Jurkat, Clone E6-1 (cell line): ENCODE results near the gene PCDHB6.
"Not testable (repeated sequence)": the region's sequence is repeated elsewhere in the genome, so short reads cannot be mapped to it uniquely, and the experiment has no call there.

Experiments
- DNase-seq: peaks from one replicate; pipeline ENCODE4 v3.0.0-alpha.2; 2011; ENCODE audit warnings: low read depth, low spot score
- H3K4me3 ChIP-seq: 2 replicates; pipeline ENCODE4 v1.5.1; 2011; ENCODE audit warnings: mild to moderate bottlenecking, low read length, control low read depth, moderate library complexity

PCDHB6 gene

DNA sequence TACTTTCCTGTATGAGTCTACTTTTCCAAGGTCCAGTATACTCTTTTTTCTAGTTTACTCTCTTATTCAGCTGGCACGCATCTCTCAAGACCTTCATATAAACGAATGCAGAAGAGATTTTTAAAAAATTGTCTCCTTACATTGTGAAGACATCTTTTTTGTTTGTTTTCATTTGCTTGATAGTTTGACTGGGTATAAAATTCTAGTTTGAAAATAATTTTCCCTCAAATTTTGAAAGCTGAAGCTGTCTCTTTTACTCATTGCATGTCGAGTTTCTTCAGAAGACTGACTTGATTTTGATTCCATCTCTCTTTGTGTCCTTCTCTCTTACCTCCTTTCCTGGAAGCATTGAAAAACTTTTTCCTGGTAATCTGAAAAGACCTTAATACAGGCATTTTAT is 46.5 kb downstream of the PCDHB6 start:
- DNase-seq, result no peak
- no peak overlapping the region for H3K4me3 ChIP-seq

DNA sequence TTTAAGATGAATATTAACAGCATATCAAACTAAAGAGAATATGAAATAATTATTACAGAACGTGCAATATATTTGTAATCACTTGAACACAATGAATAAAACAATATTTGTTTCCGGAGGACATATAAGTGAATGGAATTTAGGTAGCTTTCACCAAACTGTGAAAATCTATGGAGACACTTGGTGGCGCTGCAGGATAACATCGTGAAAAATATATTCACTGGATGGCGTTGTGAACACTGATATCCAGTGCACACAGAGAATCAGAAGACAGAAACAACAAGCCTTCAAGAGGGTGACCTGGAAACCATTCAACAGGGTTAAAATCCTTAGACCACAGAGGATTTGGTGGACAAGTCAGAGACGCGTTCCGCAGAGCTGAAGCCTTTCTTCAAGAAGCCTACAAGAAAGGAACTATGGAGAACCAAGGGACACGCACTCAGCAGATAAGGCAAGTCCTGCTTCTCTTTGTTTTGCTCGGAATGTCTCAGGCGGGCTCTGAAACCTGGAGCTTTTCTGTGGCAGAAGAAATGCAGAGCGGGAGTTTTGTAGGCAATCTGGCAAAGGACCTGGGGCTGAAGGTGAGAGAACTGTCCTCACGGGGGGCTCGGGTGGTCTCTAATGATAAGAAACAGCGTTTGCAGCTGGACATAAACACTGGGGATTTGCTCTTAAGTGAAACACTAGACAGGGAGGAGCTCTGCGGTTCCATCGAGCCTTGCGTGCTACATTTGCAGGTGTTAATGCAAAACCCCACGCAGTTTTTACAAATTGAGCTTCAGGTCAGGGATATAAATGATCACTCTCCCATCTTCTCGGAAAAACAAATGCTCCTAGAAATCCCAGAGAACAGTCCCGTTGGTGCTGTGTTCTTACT is 49.7 kb downstream of the PCDHB6 start, which contains the start of gene PCDHB11:
Gene PCDHB11, plus strand, starts transcription at position 269 of the 877 bp plus-strand sequence. Its CDS starts 148 bp downstream, at position 417.
- no peak for DNase-seq
- no peak within 1 kb of the TSS for H3K4me3 ChIP-seq

DNA sequence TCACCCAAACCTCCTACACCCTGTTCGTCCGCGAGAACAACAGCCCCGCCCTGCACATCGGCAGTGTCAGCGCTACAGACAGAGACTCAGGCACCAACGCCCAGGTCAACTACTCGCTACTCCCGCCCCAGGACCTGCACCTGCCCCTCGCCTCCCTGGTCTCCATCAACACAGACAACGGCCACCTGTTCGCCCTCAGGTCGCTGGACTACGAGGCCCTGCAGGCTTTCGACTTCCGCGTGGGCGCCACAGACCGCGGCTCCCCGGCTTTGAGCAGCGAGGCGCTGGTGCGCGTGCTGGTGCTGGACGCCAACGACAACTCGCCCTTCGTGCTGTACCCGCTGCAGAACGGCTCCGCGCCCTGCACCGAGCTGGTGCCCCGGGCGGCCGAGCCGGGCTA is 51.3 kb downstream of the PCDHB6 start:
- not testable (repeated sequence) for H3K4me3 ChIP-seq, DNase-seq

DNA sequence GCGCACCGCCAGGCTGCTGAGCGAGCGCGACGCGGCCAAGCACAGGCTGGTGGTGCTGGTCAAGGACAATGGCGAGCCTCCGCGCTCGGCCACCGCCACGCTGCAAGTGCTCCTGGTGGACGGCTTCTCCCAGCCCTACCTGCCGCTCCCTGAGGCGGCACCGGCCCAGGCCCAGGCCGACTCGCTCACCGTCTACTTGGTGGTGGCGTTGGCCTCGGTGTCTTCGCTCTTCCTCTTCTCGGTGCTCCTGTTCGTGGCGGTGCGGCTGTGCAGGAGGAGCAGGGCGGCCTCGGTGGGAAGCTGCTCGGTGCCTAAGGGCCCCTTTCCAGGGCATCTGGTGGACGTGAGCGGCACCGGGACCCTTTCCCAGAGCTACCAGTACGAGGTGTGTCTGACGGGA is 51.8 kb downstream of the PCDHB6 start:
- H3K4me3 ChIP-seq, DNase-seq: not testable (repeated sequence)
